Measurements from ENCODE around the gene ELF4. TPM values are rescaled to one million over a fixed set of nuclear protein-coding genes. Genes with fewer than 3 reads are reported as not detected.

Gene ELF4
- total RNA-seq, 3 donors from 2014 or later = 22.7 to 26.5 (median 23.0) TPM

DNA sequence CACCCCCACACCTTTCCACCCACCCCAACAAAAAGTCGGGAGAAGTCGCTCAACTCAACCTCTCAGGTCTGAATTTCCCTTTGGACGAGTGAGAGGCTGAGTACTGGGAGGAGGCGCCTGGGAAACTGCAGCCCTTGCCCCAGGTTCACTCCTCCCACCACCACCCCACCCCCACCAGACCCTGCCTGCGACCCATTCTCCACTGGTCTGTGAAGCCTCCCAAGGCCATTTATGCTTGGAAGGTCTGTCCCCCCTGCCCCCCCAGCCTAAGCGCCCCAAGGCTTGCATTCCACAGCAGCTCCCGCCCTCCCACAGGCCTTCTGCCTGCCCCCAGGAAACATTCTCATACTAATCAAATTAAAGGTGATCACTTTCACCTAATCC is 27.2 kb downstream of the ELF4 start:
- ATAC-seq (no peak), DNase-seq (no peak)
- no peaks in the 10 kb centered on the region for H3K27me3 Mint-ChIP-seq (ENCODE audit: low read depth)
- peaks cover 74% of the 10 kb centered on the region for H3K4me1 Mint-ChIP-seq (ENCODE audit: low read depth)
- H3K9me3 Mint-ChIP-seq = no peaks in the 10 kb centered on the region
- H3K36me3 Mint-ChIP-seq (ENCODE audit: insufficient read depth) = no peaks in the 10 kb centered on the region
- H3K4me3 Mint-ChIP-seq = peak overlapping the region; percentile 65

DNA sequence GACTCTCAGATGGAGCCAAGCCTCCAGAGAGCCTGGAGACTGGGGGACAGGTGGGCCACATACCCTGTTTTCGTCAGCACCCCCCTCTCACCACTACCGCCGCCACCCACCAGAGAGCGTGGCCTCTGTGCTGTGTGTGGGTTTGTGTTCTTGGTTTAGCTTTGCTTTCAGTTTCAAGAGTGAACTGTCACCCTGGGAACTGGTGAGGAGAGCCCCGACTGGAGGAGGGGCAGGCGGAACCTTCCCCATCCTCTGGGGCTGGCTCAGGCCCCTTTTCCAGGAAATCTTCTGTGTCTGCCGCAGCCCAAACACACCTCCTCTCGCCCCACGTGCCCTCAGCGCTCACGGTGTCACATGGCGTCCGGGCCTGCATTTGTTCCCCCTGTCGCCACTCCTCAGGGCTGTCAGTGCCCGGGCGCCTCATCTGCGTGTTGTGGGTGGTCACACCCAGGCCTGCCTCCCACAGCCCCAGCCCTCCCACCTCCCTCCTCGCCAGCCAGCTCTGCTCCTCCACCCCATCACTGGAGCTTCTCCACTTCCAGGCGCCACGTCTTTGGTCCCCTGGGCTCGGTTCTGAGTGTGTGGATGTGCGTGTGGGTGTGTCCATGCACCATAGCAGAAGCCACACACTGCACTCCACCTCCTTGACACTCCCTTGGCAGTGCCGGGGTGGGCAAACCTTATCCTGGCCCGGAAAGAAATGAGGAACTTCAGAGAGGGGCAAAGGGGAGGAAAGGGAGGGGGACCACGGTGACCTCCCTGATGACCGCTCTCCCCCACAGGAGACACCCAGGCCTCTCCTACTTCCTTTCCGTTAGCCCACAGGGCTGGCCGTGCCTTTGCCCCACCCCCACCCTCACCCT is 27.8 kb downstream of the ELF4 start:
- DNase-seq (peak; percentile 65), ATAC-seq (peak; percentile 76 to 79)
- Mint-ChIP-seq H3K27me3 (ENCODE audit: low read depth) (no peaks in the 10 kb centered on the region), H3K9me3 (no peaks in the 10 kb centered on the region), H3K4me3 (peak overlapping the region; percentile 71), H3K36me3 (ENCODE audit: insufficient read depth) (no peaks in the 10 kb centered on the region), H3K4me1 (ENCODE audit: low read depth) (peaks cover 68% of the 10 kb centered on the region)

- no peak for ATAC-seq
- no peak for DNase-seq
- H3K36me3 Mint-ChIP-seq (ENCODE audit: insufficient read depth) = no peaks in the 10 kb centered on the region
- H3K27me3 Mint-ChIP-seq (ENCODE audit: low read depth) = no peaks in the 10 kb centered on the region
- H3K4me3 Mint-ChIP-seq = peak overlapping the region; percentile 71
- H3K4me1 Mint-ChIP-seq (ENCODE audit: low read depth) = peaks cover 62% of the 10 kb centered on the region
- no peaks in the 10 kb centered on the region for H3K9me3 Mint-ChIP-seq
These were observed 28.8 kb downstream of the ELF4 start for GRCh38 chrX:130081421-130082045.

DNA sequence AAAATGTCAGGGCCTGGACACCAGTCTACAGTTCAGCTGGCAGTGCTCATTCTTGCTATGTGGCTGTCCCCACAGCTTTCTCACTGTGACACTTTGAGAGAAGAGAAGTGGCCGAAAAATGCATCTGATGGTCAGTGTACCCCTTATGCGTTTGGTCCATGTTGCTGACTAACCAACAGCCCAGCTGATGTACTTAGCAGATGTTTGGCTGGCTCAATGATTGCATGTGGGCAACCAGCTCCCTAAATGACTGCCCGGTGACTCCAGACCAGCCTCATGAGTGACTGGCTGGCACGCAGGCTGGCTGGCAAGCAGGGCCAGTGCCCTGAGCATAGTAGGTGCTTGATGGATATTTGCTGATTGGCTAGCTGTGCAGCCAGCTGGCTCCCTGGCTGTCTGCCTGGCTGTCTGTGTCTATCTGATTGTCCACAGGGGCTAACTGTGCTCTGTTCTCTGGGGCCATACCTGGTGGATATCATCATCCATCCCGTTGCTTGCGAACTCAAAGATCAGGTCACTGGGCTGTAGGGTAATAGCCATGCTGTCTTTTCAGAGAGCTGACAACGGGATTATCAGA is 29.4 kb downstream of the ELF4 start:
- H3K4me3 Mint-ChIP-seq = peak overlapping the region; percentile 55
- DNase-seq (no peak), ATAC-seq (no peak)
- no peaks in the 10 kb centered on the region for H3K27me3 Mint-ChIP-seq (ENCODE audit: low read depth)
- H3K4me1 Mint-ChIP-seq (ENCODE audit: low read depth) = peaks cover 55% of the 10 kb centered on the region
- no peaks in the 10 kb centered on the region for H3K9me3 Mint-ChIP-seq
- H3K36me3 Mint-ChIP-seq (ENCODE audit: insufficient read depth) = peaks cover under 1% of the 10 kb centered on the region

DNA sequence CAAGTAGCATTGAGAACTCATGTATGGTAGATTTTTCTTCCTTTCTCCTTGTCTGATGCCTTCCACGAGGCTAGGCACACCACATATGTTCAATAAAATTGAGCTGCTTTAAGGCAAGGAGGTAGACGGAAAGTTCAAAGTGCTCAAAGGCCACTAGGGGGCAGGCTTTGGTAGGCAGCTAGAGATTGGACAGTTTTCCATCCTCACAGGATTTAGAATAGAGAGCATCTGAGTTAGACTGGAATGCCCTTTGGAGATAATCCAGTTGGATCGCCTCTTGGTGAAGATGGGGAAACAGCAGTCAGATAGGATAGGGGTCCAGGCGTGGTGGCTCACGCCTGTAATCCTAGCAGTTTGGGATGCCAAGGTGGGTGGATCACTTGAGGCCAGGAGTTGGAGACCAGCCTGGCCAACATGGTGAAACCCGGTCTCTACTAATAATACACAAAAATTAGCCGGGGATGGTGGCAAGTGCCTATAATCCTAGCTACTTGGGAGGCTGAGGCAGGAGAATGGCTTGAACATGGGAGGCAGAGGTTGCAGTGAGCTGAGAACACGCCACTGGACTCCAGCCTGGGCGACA is 30.4 kb downstream of the ELF4 start:
- no peaks in the 10 kb centered on the region for H3K9me3 Mint-ChIP-seq
- peaks cover 4% of the 10 kb centered on the region for H3K36me3 Mint-ChIP-seq (ENCODE audit: insufficient read depth)
- peaks cover 47% of the 10 kb centered on the region for H3K4me1 Mint-ChIP-seq (ENCODE audit: low read depth)
- ATAC-seq (no peak), DNase-seq (peak; percentile 50)
- H3K4me3 Mint-ChIP-seq = no peak overlapping the region
- no peaks in the 10 kb centered on the region for H3K27me3 Mint-ChIP-seq (ENCODE audit: low read depth)

DNA sequence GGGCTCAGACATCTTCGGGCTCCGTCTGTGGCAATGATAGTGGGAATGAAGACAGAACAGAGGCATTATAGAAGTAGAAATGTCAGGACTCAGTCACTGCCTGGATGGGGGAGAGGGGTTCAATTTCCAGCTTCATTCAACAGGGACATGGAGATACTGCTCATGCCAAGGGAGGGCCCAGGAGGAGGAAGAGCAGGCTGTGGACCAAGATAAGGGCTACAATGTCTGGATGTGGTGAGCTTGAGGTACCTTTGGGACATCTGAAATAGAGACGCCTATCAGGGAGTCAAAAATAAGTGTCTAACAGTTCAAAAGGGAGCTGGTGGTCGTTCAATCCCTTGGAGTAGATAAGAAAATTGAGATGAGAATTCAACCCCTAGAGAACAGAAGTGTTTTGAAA is 34.5 kb downstream of the ELF4 start:
- DNase-seq = no peak
- H3K36me3 Mint-ChIP-seq (ENCODE audit: insufficient read depth) = peaks cover 8% of the 10 kb centered on the region
- peaks cover 9% of the 10 kb centered on the region for H3K4me1 Mint-ChIP-seq (ENCODE audit: low read depth)
- H3K9me3 Mint-ChIP-seq = no peaks in the 10 kb centered on the region
- no peak overlapping the region for H3K4me3 Mint-ChIP-seq
- H3K27me3 Mint-ChIP-seq (ENCODE audit: low read depth) = no peaks in the 10 kb centered on the region
- ATAC-seq = no peak

DNA sequence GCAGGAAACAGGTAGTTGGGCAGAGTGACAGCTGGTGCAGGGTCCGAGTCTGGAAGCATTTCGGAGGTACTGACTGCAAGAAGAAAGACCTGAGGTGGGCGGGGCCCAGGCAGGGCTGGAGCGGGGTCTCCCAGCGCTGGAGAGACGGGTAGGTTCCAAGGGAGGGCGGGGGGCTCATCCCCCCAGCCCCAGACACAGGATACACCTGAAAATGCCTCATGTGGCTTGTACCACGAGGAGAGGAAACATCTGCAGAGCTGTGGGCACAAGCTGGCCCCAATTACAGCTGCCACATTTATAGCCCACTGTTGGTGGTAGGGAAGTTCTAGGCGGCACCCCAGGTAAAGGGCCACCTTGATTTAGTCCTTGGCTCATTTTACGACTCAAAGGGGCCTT is 38.0 kb downstream of the ELF4 start:
- no peak overlapping the region for H3K4me3 Mint-ChIP-seq
- DNase-seq = no peak
- no peaks in the 10 kb centered on the region for H3K4me1 Mint-ChIP-seq (ENCODE audit: low read depth)
- no peak for ATAC-seq
- H3K27me3 Mint-ChIP-seq (ENCODE audit: low read depth) = no peaks in the 10 kb centered on the region
- no peaks in the 10 kb centered on the region for H3K9me3 Mint-ChIP-seq
- peaks cover 8% of the 10 kb centered on the region for H3K36me3 Mint-ChIP-seq (ENCODE audit: insufficient read depth)

- DNase-seq (no peak), ATAC-seq (no peak)
- H3K4me1 Mint-ChIP-seq (ENCODE audit: low read depth) = no peaks in the 10 kb centered on the region
- peaks cover 10% of the 10 kb centered on the region for H3K36me3 Mint-ChIP-seq (ENCODE audit: insufficient read depth)
- H3K4me3 Mint-ChIP-seq = no peak overlapping the region
- H3K9me3 Mint-ChIP-seq = no peaks in the 10 kb centered on the region
- H3K27me3 Mint-ChIP-seq (ENCODE audit: low read depth) = no peaks in the 10 kb centered on the region
These were observed 38.5 kb downstream of the ELF4 start for GRCh38 chrX:130071611-130072344.

- ATAC-seq (no peak), DNase-seq (no peak)
- peaks cover 9% of the 10 kb centered on the region for H3K36me3 Mint-ChIP-seq (ENCODE audit: insufficient read depth)
- H3K9me3 Mint-ChIP-seq = no peaks in the 10 kb centered on the region
- no peak overlapping the region for H3K4me3 Mint-ChIP-seq
- H3K27me3 Mint-ChIP-seq (ENCODE audit: low read depth) = no peaks in the 10 kb centered on the region
- no peaks in the 10 kb centered on the region for H3K4me1 Mint-ChIP-seq (ENCODE audit: low read depth)
These were observed 43.2 kb downstream of the ELF4 start for GRCh38 chrX:130066975-130067615.

DNA sequence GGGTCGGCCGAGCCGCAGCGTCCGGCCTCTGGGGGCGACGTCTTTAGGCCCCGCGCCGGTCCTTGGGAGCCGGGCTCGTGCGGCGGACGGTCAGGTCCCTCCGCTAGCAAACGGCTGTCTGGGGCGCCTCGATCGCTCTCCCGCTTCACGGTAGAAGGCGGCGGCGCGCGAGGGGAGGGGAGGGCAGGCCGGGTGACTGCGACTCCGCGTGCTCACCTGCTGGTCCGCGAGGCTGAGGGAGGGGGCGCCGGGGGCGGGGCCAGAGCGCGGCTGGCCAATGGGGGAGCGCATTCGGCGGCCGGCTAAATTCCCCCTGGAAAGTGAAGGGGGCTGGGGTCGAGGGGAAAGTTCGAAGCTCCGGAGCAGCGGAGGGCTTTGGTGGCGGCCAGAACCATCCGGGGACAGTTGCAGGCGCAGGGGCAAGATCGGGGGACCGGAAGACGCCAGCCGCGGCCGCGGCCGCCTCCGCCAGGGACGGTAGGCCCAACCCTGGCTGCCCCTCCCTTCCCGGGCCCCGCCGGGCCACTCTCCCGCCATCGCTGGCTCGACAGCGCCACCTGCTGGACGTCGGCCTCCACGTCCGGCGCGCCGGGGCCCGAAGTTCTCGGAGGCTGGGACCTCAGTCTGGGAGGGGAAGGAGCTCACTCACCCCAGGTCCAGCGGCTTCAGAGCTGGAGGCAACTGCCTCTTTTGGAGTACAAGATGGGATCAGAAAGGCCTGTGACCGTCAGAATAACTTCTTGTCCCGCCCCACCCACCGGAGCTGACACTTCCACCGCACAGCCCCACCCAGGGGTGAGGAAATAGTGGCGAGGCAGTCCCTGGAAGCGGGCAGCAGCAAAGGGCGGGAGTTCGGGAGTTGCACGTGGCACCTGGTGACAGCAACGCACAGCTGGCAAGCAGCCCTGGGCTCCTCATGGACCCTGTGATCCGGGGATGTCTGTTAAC is 49.9 kb downstream of the ELF4 start:
- ATAC-seq (peak; percentile 94), DNase-seq (peak; percentile 81)
- no peaks in the 10 kb centered on the region for H3K27me3 Mint-ChIP-seq (ENCODE audit: low read depth)
- no peaks in the 10 kb centered on the region for H3K4me1 Mint-ChIP-seq (ENCODE audit: low read depth)
- H3K4me3 Mint-ChIP-seq = peak overlapping the region; percentile 74
- H3K36me3 Mint-ChIP-seq (ENCODE audit: insufficient read depth) = peaks cover 5% of the 10 kb centered on the region
- H3K9me3 Mint-ChIP-seq = no peaks in the 10 kb centered on the region

DNA sequence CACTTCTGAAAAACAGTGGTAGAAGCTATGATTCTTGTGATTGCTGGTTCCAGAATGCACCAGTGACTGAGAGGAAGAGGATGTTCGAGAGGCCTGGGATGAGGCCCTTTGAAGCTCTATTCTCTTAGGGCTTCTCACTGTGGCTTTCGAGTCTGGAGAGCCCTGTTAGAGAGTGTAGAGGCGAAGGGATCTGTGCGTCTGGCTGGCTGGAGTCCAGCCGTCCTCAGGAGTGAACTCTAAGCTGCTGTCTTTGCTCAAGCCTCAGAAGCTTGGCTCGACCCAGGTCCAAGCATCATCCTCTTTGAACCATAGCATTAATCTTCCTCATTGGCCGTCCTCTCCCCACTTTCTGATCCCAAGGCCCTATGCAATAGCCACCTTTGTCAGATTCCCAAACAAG is 51.6 kb downstream of the ELF4 start:
- DNase-seq = no peak
- no peak for ATAC-seq
- Mint-ChIP-seq H3K27me3 (ENCODE audit: low read depth) (no peaks in the 10 kb centered on the region), H3K4me3 (peak overlapping the region; percentile 33), H3K36me3 (ENCODE audit: insufficient read depth) (peaks cover 4% of the 10 kb centered on the region), H3K9me3 (no peaks in the 10 kb centered on the region), H3K4me1 (ENCODE audit: low read depth) (no peaks in the 10 kb centered on the region)

DNA sequence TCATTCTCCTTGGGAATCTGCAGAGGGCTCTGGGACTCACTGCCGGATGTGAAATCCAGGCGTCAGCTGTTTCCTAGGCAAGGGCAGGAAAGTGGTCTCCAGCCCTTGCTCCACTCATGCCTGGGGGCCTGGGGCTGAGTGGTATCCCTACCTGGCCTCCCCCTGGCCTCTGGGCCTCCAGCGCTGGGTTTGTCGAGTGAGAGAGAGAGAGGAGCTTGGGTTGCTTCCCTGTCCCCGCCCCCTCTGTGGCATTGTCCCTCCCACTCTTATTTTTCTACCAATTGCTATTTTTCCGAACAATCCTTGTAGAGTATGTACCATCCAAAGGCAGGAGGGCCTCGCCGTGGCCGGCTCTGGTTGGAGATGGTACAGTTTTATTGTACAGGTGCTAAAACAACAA is 53.1 kb downstream of the ELF4 start:
- H3K4me3 Mint-ChIP-seq = no peak overlapping the region
- no peaks in the 10 kb centered on the region for H3K9me3 Mint-ChIP-seq
- H3K4me1 Mint-ChIP-seq (ENCODE audit: low read depth) = no peaks in the 10 kb centered on the region
- ATAC-seq = no peak
- peaks cover 4% of the 10 kb centered on the region for H3K36me3 Mint-ChIP-seq (ENCODE audit: insufficient read depth)
- H3K27me3 Mint-ChIP-seq (ENCODE audit: low read depth) = no peaks in the 10 kb centered on the region
- DNase-seq = no peak

DNA sequence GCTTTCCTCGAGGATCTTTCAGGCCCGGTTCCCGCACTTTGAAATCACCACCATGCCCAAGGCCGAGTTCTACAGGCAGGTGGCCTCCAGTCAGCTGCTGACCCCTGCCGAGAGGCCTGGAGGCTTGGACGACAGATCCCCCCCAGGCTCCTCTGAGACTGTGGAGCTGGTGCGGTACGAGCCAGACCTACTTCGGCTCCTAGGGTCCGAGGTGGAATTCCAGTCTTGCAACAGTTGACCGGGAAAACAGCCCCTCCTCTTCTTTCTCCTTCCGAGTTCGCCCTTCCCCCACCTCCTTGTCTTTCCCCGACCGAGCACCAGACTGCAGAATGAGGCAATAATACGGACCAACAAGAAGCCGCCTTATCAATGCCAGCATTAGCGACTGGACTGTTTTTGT is 54.4 kb downstream of the ELF4 start:
- Mint-ChIP-seq H3K36me3 (ENCODE audit: insufficient read depth) (peaks cover 4% of the 10 kb centered on the region), H3K4me1 (ENCODE audit: low read depth) (no peaks in the 10 kb centered on the region), H3K4me3 (no peak overlapping the region), H3K27me3 (ENCODE audit: low read depth) (no peaks in the 10 kb centered on the region), H3K9me3 (no peaks in the 10 kb centered on the region)
- ATAC-seq (no peak), DNase-seq (no peak)

All from activated T-cell treated with anti-CD3 and anti-CD28 coated beads, Interleukin-2, amount 50 U/mL, for 4 hours (primary cell).